Neural progenitor cell (in vitro differentiated cells): ENCODE data around the gene GMDS. TPM values are rescaled to one million over a fixed set of nuclear protein-coding genes. Genes with fewer than 3 reads are reported as not detected.
"Not testable (repeated sequence)": the region's sequence is repeated elsewhere in the genome, so short reads cannot be mapped to it uniquely, and the experiment has no call there.

Experiments used
- DNase-seq: peaks from one replicate; pipeline ENCODE4 v3.0.0-alpha.2; 2016; ENCODE audit warnings: low spot score
- H2AFZ ChIP-seq: fragments of 200-600 bp; sonication (generic); replicated peaks from 2 replicates; pipeline ENCODE4 v1.6.1; 2016; ENCODE audit warnings: antibody characterized with exemption
- H3F3A ChIP-seq: fragments of 200-600 bp; sonication (generic); 2 replicates; pipeline ENCODE4 v1.6.1; 2016; ENCODE audit warnings: antibody characterized with exemption, low read depth
- H3K27ac ChIP-seq: fragments of 200-600 bp; sonication (generic); 2 replicates; pipeline ENCODE4 v1.5.1; 2016; ENCODE audit warnings: mild to moderate bottlenecking
- H3K27me3 ChIP-seq: fragments of 200-600 bp; sonication (generic); 2 replicates; pipeline ENCODE4 v1.6.1; 2016; ENCODE audit warnings: mild to moderate bottlenecking, moderate library complexity
- H3K36me3 ChIP-seq: fragments of 200-600 bp; sonication (generic); 2 replicates; pipeline ENCODE4 v1.5.1; 2016
- H3K4me1 ChIP-seq: fragments of 200-600 bp; sonication (generic); 2 replicates; pipeline ENCODE4 v1.6.1; 2016; ENCODE audit warnings: mixed run types
- H3K4me2 ChIP-seq: fragments of 200-600 bp; sonication (generic); 2 replicates; pipeline ENCODE4 v1.6.1; 2016
- H3K4me3 ChIP-seq: fragments of 200-600 bp; sonication (generic); 2 replicates; pipeline ENCODE4 v1.5.1; 2016
- H3K79me2 ChIP-seq: fragments of 200-600 bp; sonication (generic); 2 replicates; pipeline ENCODE4 v1.6.1; 2016; ENCODE audit warnings: low read depth
- H3K9ac ChIP-seq: fragments of 200-600 bp; sonication (generic); 2 replicates; pipeline ENCODE4 v1.6.1; 2016
- H3K9me3 ChIP-seq: fragments of 200-600 bp; sonication (generic); 2 replicates; pipeline ENCODE4 v1.5.1; 2016; ENCODE audit warnings: low read depth
- H4K20me1 ChIP-seq: fragments of 200-600 bp; sonication (generic); 2 replicates; pipeline ENCODE4 v1.6.1; 2016; ENCODE audit warnings: low read depth
- H3K27ac Mint-ChIP-seq: 3 replicates; pipeline ENCODE4 v1.8.0; 2021; ENCODE audit warnings: mixed read lengths
- H3K27me3 Mint-ChIP-seq: 2 replicates; pipeline ENCODE4 v1.8.0; 2022; ENCODE audit warnings: low read depth, mild to moderate bottlenecking, inconsistent platforms, moderate library complexity, mixed read lengths; ENCODE audit not compliant: insufficient read depth
- H3K36me3 Mint-ChIP-seq: 3 replicates; pipeline ENCODE4 v1.8.0; 2021; ENCODE audit warnings: mixed read lengths
- H3K4me1 Mint-ChIP-seq: 3 replicates; pipeline ENCODE4 v1.8.0; 2021; ENCODE audit warnings: mixed read lengths
- H3K4me3 Mint-ChIP-seq: 3 replicates; pipeline ENCODE4 v1.8.0; 2021; ENCODE audit warnings: mild to moderate bottlenecking, moderate library complexity, mixed read lengths
- H3K9me3 Mint-ChIP-seq: 3 replicates; pipeline ENCODE4 v1.8.0; 2020; ENCODE audit warnings: mixed read lengths
- EZH2 ChIP-seq: fragments of 200-600 bp; sonication (generic); IDR thresholded peaks from 2 replicates; pipeline ENCODE4 v1.6.1; 2017; ENCODE audit warnings: antibody characterized with exemption, mild to moderate bottlenecking, moderate library complexity
- EZH2phosphoT487 ChIP-seq: fragments of 200-600 bp; sonication (generic); IDR thresholded peaks from 2 replicates; pipeline ENCODE4 v1.6.1; 2017; ENCODE audit warnings: antibody characterized with exemption
- total RNA-seq: library from RNA; depleted of rRNA; stranded (reverse); fragments of >200 nt; gene quantifications from 2 replicates; pipeline ENCODE4 v1.2.3, GENCODE V29; 2015; ENCODE audit warnings: low replicate concordance
- TF ChIP-seq, protein P1 (sequence below): fragments of 200-600 bp; sonication (generic); IDR thresholded peaks from 2 replicates; pipeline ENCODE4 v1.5.1; 2017; ENCODE audit warnings: antibody characterized with exemption, mild to moderate bottlenecking

Gene GMDS
- total RNA-seq, 1 donor from 2014 or later = 22.6 TPM

DNA sequence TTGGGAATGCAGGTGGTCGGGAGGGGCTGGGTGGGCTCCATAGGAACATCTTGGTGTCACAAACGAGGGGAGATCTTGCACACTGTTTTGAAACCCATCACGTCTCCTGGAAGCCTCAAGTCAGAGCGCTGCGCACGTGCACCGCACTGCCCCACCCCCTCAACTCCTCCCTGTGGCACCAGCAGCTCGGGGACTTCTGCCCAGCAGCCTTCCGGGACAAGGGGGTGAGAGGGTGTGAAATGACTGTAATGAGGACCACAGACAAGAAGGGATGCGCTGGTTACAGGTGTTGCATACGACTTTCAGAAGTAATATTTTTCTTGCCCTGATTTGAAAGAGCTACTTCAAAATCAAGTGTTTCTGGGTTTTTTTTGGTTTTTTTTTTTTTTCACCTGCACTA is 575.4 kb downstream of the GMDS start:
- DNase-seq = no peak
- peaks cover 21% of the 10 kb centered on the region for H3K4me1 Mint-ChIP-seq
- Histone ChIP-seq H3K9ac (no peak overlapping the region), H2AFZ (no peak overlapping the region), H3K79me2 (no peaks in the 10 kb centered on the region), H3K27ac (no peak overlapping the region), H3K27me3 (no peaks in the 10 kb centered on the region), H3K4me3 (no peak overlapping the region), H3K4me1 (peaks cover 2% of the 10 kb centered on the region), H3K9me3 (no peaks in the 10 kb centered on the region), H3K4me2 (no peak overlapping the region), H4K20me1 (no peaks in the 10 kb centered on the region), H3K36me3 (no peaks in the 10 kb centered on the region), H3F3A (no peaks in the 10 kb centered on the region)
- H3K9me3 Mint-ChIP-seq = peaks cover 7% of the 10 kb centered on the region
- TF ChIP-seq EZH2phosphoT487 (no peak), EZH2 (no peak)
- TF ChIP-seq, protein P1, sequence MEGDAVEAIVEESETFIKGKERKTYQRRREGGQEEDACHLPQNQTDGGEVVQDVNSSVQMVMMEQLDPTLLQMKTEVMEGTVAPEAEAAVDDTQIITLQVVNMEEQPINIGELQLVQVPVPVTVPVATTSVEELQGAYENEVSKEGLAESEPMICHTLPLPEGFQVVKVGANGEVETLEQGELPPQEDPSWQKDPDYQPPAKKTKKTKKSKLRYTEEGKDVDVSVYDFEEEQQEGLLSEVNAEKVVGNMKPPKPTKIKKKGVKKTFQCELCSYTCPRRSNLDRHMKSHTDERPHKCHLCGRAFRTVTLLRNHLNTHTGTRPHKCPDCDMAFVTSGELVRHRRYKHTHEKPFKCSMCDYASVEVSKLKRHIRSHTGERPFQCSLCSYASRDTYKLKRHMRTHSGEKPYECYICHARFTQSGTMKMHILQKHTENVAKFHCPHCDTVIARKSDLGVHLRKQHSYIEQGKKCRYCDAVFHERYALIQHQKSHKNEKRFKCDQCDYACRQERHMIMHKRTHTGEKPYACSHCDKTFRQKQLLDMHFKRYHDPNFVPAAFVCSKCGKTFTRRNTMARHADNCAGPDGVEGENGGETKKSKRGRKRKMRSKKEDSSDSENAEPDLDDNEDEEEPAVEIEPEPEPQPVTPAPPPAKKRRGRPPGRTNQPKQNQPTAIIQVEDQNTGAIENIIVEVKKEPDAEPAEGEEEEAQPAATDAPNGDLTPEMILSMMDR = no peak
- no peaks in the 10 kb centered on the region for H3K36me3 Mint-ChIP-seq
- H3K27me3 Mint-ChIP-seq = peaks cover 9% of the 10 kb centered on the region
- no peak overlapping the region for H3K27ac Mint-ChIP-seq
- H3K4me3 Mint-ChIP-seq = no peak overlapping the region

- not testable (repeated sequence) for H3K9ac ChIP-seq, H4K20me1 ChIP-seq, H3F3A ChIP-seq, H3K4me3 Mint-ChIP-seq, H3K79me2 ChIP-seq, H3K27ac Mint-ChIP-seq, DNase-seq, H3K4me3 ChIP-seq, H3K4me2 ChIP-seq, H3K27me3 Mint-ChIP-seq, H3K36me3 ChIP-seq, H3K9me3 ChIP-seq, H2AFZ ChIP-seq, H3K27me3 ChIP-seq, H3K4me1 ChIP-seq, H3K36me3 Mint-ChIP-seq, H3K27ac ChIP-seq, H3K9me3 Mint-ChIP-seq
- H3K4me1 Mint-ChIP-seq = peaks cover 21% of the 10 kb centered on the region
These were observed 576.9 kb downstream of the GMDS start for GRCh38 chr6:1668456-1668855.

- Histone ChIP-seq H4K20me1 (no peaks in the 10 kb centered on the region), H2AFZ (no peak overlapping the region), H3K27ac (no peak overlapping the region), H3K9ac (no peak overlapping the region), H3K4me3 (no peak overlapping the region), H3K27me3 (no peaks in the 10 kb centered on the region), H3K4me2 (no peak overlapping the region), H3K36me3 (no peaks in the 10 kb centered on the region), H3K9me3 (no peaks in the 10 kb centered on the region), H3F3A (no peaks in the 10 kb centered on the region), H3K4me1 (peaks cover 2% of the 10 kb centered on the region), H3K79me2 (no peaks in the 10 kb centered on the region)
- Mint-ChIP-seq H3K27ac (no peak overlapping the region), H3K4me1 (peaks cover 21% of the 10 kb centered on the region), H3K36me3 (no peaks in the 10 kb centered on the region), H3K4me3 (no peak overlapping the region), H3K9me3 (peaks cover 5% of the 10 kb centered on the region), H3K27me3 (peaks cover 9% of the 10 kb centered on the region)
- no peak for TF ChIP-seq EZH2phosphoT487
- no peak for TF ChIP-seq EZH2
- TF ChIP-seq, protein P1 = no peak
- DNase-seq = no peak
These were observed 577.6 kb downstream of the GMDS start for GRCh38 chr6:1667805-1668175.

- H4K20me1 ChIP-seq = no peaks in the 10 kb centered on the region
- H3K27me3 ChIP-seq = no peaks in the 10 kb centered on the region
- no peak overlapping the region for H3K27ac ChIP-seq
- H3K36me3 ChIP-seq = no peaks in the 10 kb centered on the region
- peaks cover 21% of the 10 kb centered on the region for H3K4me1 Mint-ChIP-seq
- H3K36me3 Mint-ChIP-seq = no peaks in the 10 kb centered on the region
- no peak overlapping the region for H3K9ac ChIP-seq
- no peaks in the 10 kb centered on the region for H3F3A ChIP-seq
- H3K27ac Mint-ChIP-seq = no peak overlapping the region
- no peak overlapping the region for H3K4me2 ChIP-seq
- DNase-seq = no peak
- H3K4me1 ChIP-seq = peaks cover 2% of the 10 kb centered on the region
- TF ChIP-seq EZH2 (no peak), EZH2phosphoT487 (no peak)
- TF ChIP-seq, protein P1 = no peak
- no peak overlapping the region for H2AFZ ChIP-seq
- no peak overlapping the region for H3K4me3 ChIP-seq
- no peaks in the 10 kb centered on the region for H3K79me2 ChIP-seq
- H3K27me3 Mint-ChIP-seq = peaks cover 9% of the 10 kb centered on the region
- peaks cover 5% of the 10 kb centered on the region for H3K9me3 Mint-ChIP-seq
- no peaks in the 10 kb centered on the region for H3K9me3 ChIP-seq
- no peak overlapping the region for H3K4me3 Mint-ChIP-seq
These were observed 578.2 kb downstream of the GMDS start for GRCh38 chr6:1667012-1667804.
